Measurements from ENCODE around the gene SSBP2. TPM values are rescaled to one million over a fixed set of nuclear protein-coding genes. Genes with fewer than 3 reads are reported as not detected.

The SSBP2 gene
- total RNA-seq, 4 donors from 2014 or later = 17.1 to 80.3 (median 24.2) TPM

DNA sequence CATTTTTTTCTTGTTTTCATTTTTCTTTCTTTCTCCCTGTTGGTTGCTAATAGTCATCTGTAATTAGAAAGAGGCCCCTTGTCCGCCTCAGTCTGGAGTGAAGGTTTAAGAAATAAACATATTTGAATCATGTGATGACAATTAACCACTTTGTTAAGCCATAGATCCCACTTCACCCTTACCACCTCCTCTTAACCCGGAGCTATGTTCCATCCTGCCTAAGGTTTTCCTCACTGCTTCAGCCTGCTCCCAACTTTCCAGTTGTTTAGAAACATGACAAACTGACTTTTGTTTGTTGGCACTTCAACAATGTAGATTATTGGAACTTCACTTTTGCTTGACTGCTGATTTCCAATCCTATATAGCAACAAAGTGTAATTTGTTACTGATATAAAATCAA is 37.4 kb upstream of the SSBP2 start:
- 28 to 39% methylated on average over 2 of the region's 2 CpGs for WGBS, 2 donors
- H3K27me3 ChIP-seq = no peaks in the 10 kb centered on the region
- intact Hi-C loops (cut with DNase I) = loop anchor here (5.0 kb wide), 2 partner anchors 36 to 64 kb away; partner anchors contain the start of gene SSBP2
- peak overlapping the region in 1 of 4 donors; percentile 27 for H3K4me3 ChIP-seq
- H3K36me3 ChIP-seq = no peaks in the 10 kb centered on the region
- H3K27ac ChIP-seq = peak overlapping the region in 3 of 4 donors; percentile 47 to 81 (median 72)
- TF ChIP-seq POLR2A (IDR thresholded peaks at IDR 0.05) = no peak
- TF ChIP-seq, protein P1, sequence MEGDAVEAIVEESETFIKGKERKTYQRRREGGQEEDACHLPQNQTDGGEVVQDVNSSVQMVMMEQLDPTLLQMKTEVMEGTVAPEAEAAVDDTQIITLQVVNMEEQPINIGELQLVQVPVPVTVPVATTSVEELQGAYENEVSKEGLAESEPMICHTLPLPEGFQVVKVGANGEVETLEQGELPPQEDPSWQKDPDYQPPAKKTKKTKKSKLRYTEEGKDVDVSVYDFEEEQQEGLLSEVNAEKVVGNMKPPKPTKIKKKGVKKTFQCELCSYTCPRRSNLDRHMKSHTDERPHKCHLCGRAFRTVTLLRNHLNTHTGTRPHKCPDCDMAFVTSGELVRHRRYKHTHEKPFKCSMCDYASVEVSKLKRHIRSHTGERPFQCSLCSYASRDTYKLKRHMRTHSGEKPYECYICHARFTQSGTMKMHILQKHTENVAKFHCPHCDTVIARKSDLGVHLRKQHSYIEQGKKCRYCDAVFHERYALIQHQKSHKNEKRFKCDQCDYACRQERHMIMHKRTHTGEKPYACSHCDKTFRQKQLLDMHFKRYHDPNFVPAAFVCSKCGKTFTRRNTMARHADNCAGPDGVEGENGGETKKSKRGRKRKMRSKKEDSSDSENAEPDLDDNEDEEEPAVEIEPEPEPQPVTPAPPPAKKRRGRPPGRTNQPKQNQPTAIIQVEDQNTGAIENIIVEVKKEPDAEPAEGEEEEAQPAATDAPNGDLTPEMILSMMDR (IDR thresholded peaks at IDR 0.05) = no peak
- DNase-seq = no peak
- peaks cover 16 to 43% (median 30%) of the 10 kb centered on the region in 3 donors for H3K4me1 ChIP-seq
- no peaks in the 10 kb centered on the region for H3K9me3 ChIP-seq

DNA sequence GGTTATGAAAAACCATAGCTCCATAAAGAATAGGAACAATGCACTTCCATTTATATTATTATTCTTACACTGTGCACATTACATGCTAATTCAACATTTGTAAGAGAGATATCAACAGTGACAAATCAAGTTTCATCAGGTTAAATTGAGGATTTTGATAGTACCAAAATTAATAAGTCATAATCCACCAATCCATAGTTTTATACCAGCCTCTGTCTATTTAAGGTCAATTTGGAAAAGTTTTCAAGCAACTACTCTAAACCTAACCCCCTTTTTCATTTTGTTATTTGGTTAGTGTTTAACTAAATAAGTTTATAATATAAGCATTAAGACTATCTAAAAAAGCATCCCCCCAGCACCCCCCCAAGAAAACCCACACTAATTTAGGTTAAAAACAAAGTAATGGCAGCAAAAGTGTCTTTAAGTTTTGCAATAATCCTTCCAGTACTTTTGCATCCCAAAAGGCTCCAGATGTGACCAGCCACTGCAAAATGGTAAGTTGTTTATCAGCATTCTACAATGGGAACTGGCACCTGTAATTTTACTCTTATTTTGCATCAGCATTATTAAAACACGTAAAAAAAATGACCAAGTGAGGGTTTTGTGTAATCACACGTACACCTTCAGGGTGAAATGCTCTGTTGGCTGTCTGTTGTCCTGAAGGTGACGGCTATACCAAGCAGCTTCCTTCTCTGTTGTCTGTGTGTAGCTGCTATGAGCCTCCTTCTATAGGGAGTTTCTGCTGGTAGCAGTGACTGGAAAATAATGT is 36.8 kb upstream of the SSBP2 start:
- intact Hi-C loops (cut with DNase I) = loop anchor here (5.0 kb wide), 2 partner anchors 35 to 65 kb away; partner anchors contain the start of gene SSBP2
- no peak for DNase-seq
- no peak for TF ChIP-seq POLR2A (IDR thresholded peaks at IDR 0.05)
- TF ChIP-seq, protein P1 (IDR thresholded peaks at IDR 0.05) = no peak
- Histone ChIP-seq H3K36me3 (no peaks in the 10 kb centered on the region), H3K9me3 (no peaks in the 10 kb centered on the region), H3K4me1 (peaks cover 16 to 49% (median 30%) of the 10 kb centered on the region in 3 donors), H3K4me3 (peak overlapping the region in 1 of 4 donors; percentile 27), H3K27me3 (no peaks in the 10 kb centered on the region), H3K27ac (peak overlapping the region; percentile 12 to 81 (median 60))
- WGBS, 2 donors = 6 to 8% methylated on average over 3 of the region's 3 CpGs

DNA sequence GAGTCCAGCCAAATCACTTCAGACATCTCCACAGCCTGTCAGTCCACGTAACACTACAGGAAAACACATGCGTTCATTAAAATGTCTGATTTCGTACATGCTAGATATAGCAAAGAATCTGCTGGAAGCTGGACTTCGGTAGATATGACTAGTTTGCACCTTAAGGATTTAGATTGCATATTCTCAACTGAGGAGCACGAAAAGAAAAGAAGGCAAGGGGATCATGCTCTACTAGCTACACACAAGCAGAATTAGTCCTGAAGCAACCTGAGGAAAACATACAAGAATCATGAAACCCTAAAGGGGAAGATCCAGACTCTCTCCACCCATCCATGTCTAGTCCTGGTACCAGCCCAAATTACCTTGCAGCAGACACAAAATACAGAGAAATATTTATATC is 36.1 kb upstream of the SSBP2 start:
- TF ChIP-seq POLR2A (IDR thresholded peaks at IDR 0.05) = no peak
- TF ChIP-seq, protein P1 (IDR thresholded peaks at IDR 0.05) = no peak
- Histone ChIP-seq H3K27me3 (no peaks in the 10 kb centered on the region), H3K4me3 (no peak overlapping the region), H3K4me1 (peaks cover 16 to 49% (median 30%) of the 10 kb centered on the region in 3 donors), H3K36me3 (no peaks in the 10 kb centered on the region), H3K9me3 (no peaks in the 10 kb centered on the region), H3K27ac (peak overlapping the region; percentile 0 to 81 (median 49))
- WGBS, 2 donors = 32 to 66% methylated on average over 5 of the region's 5 CpGs
- intact Hi-C loops (cut with DNase I) = loop anchor here (5.0 kb wide), 2 partner anchors 35 to 65 kb away; partner anchors contain the start of gene SSBP2
- DNase-seq = no peak

DNA sequence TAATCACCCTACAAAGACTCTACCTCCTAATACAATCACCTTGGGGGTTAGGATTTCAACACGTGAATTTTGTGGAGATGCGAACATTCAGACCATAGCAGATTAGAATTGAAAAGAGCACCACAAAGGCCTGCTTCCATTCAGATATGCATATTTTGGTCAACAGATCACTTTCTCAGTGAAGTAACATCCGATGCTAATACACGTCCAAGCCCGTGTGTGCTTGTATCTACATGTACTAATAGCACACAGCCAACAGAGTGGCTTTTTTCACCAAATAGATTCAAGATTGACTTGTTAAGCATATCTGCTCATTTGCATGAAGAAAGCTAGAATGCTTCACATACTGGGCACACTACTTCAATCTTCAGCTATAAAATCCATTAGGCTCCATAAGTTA is 35.6 kb upstream of the SSBP2 start:
- Histone ChIP-seq H3K27ac (peak overlapping the region; percentile 0 to 81 (median 64)), H3K4me3 (no peak overlapping the region), H3K36me3 (no peaks in the 10 kb centered on the region), H3K27me3 (no peaks in the 10 kb centered on the region), H3K9me3 (no peaks in the 10 kb centered on the region), H3K4me1 (peaks cover 16 to 49% (median 30%) of the 10 kb centered on the region in 3 donors)
- 48 to 49% methylated on average over 5 of the region's 5 CpGs for WGBS, 2 donors
- TF ChIP-seq, protein P1 (IDR thresholded peaks at IDR 0.05) = no peak
- no peak for TF ChIP-seq POLR2A (IDR thresholded peaks at IDR 0.05)
- intact Hi-C loops (cut with DNase I) = loop anchor here (5.0 kb wide), 2 partner anchors 34 to 66 kb away; partner anchors contain the start of gene SSBP2
- DNase-seq = no peak

DNA sequence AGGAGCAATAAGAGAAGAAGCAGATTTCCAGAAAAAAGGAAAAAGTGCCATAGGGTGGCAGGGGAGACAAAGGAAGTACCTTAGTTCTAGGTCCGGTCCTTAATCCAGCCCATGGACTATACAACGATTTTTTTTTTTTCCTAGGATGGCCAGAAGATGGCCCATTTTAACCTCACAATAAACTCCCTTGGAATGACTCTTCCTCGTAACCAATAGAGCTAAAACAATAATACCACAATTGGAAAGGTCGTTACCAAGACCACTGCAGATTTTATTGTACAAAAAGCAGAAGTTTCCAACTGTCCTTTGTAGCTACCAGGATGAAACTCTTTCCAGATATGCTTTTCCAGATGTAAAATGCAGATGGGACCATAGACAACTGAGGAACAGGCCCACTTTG is 34.4 kb upstream of the SSBP2 start:
- intact Hi-C loops (cut with DNase I) = loop anchor here (5.0 kb wide), 2 partner anchors 33 to 67 kb away; partner anchors contain the start of gene SSBP2
- DNase-seq = no peak
- WGBS, 2 donors = 58 to 74% methylated on average over 3 to 4 of the region's 4 CpGs

More for the DNA sequence above, 34.4 kb upstream of the SSBP2 start:
- no peak for TF ChIP-seq POLR2A (IDR thresholded peaks at IDR 0.05)
- TF ChIP-seq, protein P1 (IDR thresholded peaks at IDR 0.05) = no peak
- H3K4me1 ChIP-seq = peaks cover 16 to 49% (median 30%) of the 10 kb centered on the region in 3 donors
- H3K4me3 ChIP-seq = no peak overlapping the region
- H3K27ac ChIP-seq = peak overlapping the region in 1 of 4 donors; percentile 72
- H3K36me3 ChIP-seq = no peaks in the 10 kb centered on the region
- no peaks in the 10 kb centered on the region for H3K27me3 ChIP-seq
- H3K9me3 ChIP-seq = no peaks in the 10 kb centered on the region

All from esophagus squamous epithelium (tissue), 5 donors.